HG03432 (cell line): ENCODE results near the gene OR52E6.

ENCODE experiments used
- ATAC-seq: cut with Tn5 transposase; IDR thresholded peaks from one replicate; pipeline ENCODE4 v1.9.1; 2021; ENCODE audit warnings: mild to moderate bottlenecking, moderate library complexity; ENCODE audit not compliant: unreplicated experiment

The OR52E6 gene

DNA sequence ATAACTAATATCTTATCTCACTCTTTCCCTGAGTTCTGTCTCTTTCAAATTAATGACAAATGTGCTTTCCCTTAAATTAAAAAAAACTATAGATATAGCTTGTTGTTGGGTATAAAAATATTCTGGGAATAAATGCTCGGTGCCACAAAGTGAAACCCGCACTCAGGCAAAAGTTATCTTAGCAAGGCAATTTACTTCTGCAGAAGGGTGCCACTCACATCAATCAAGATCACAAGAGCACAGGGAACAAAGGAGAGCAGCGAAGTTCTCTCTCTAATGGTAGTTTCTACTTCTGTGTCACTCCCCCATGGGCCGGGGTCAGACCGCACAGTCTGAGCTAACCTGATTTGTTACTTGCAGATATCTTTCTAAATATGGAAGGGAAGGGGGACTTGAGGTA lies 37.7 kb downstream of the OR52E6 start:
- no peak for ATAC-seq

- ATAC-seq: no peak
These were observed 45.2 kb downstream of the OR52E6 start for GRCh38 chr11:5796541-5796940.

- ATAC-seq: no peak
These were observed 50.5 kb downstream of the OR52E6 start, which contains the start of gene OR52N1 for GRCh38 chr11:5791165-5791564. Gene OR52N1, minus strand, starts transcription at chr11:5791265. Its CDS starts 2,449 bp downstream, at chr11:5788816.
